ENCODE results near the gene BCAS1.

The BCAS1 gene

GRCh38 chr20:53940360-53940702, 130.1 kb downstream of the BCAS1 start:
- no peaks in the 10 kb centered on the region for H4K20me1 ChIP-seq (ENCODE audit: insufficient read depth, low read length)
- peaks cover 81% of the 10 kb centered on the region for H3K4me1 ChIP-seq (ENCODE audit: insufficient read depth, low read length, severe bottlenecking)
- TF ChIP-seq CTCF (IDR thresholded peaks at IDR 0.05; ENCODE audit: low read length), result no peak
- TF ChIP-seq EZH2 (IDR thresholded peaks at IDR 0.05; ENCODE audit: borderline replicate concordance, low read length), result no peak
- peak overlapping the region; percentile 99 for H3K27ac ChIP-seq (ENCODE audit: low read depth, low read length, poor library complexity, severe bottlenecking)
- no peaks in the 10 kb centered on the region for H3K9me3 ChIP-seq (ENCODE audit: low read length)
- H2AFZ ChIP-seq (ENCODE audit: low read length), result peak overlapping the region; percentile 12
- H3K36me3 ChIP-seq (ENCODE audit: insufficient read depth, low read length), result no peaks in the 10 kb centered on the region
- H3K27me3 ChIP-seq (ENCODE audit: insufficient read depth, low read length), result no peaks in the 10 kb centered on the region
- H3K9ac ChIP-seq (ENCODE audit: low read length), result peak overlapping the region; percentile 73
- H3K4me3 ChIP-seq (ENCODE audit: low read depth, low read length, poor library complexity, severe bottlenecking), result peak overlapping the region; percentile 47
- no peaks in the 10 kb centered on the region for H3K79me2 ChIP-seq (ENCODE audit: insufficient read depth, low read length)
- H3F3A ChIP-seq (ENCODE audit: insufficient read depth, low read length), result 0 out of 2 replicates have a peak, but pooled peaks cover 3% of the 10 kb centered on the region
- peak overlapping the region; percentile 78 for H3K4me2 ChIP-seq (ENCODE audit: low read length)
- no peaks in the 10 kb centered on the region for H3K9me2 ChIP-seq (ENCODE audit: low read depth, low read length)

DNA sequence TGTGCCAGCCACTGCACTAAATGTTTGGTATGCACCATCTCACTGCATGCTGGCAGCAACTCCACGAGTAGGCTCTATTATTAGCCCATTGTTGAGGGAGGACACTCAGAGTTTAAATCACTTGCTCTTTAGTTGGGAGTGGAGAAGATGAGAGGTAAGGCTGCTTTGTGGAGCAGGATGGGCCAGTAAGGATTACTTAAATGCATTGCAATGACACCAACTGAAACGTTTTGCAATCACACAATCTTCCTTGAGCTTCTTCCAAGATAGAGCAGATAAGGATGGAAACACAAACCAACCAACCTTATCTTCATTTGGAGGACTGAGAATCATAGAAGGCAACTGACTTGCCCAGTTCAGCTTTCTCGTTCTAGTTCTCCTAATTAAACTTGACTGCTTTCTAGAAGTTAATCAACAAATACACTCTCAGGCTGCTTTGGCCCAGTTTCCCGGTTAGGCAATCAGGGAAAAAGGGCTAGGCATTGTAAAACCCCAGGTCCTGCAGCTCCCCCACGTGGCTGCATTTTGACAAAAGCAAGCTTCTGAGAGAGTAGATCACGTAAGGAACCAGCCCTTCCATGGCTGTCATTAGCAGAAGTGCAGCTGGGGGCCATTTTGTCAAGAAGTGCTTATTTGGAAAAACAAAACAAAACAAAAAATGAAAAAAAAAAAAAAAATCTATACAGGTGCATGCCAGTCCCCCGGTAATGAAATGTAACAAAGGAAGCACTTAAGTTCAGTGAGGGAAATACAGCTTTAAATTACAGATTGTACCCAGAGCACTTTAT, 130.6 kb downstream of the BCAS1 start:
- H3K27me3 ChIP-seq (ENCODE audit: insufficient read depth, low read length), result no peaks in the 10 kb centered on the region
- peak overlapping the region; percentile 73 for H3K9ac ChIP-seq (ENCODE audit: low read length)
- H2AFZ ChIP-seq (ENCODE audit: low read length), result peak overlapping the region; percentile 12
- TF ChIP-seq EZH2 (IDR thresholded peaks at IDR 0.05; ENCODE audit: borderline replicate concordance, low read length), result no peak
- peak; percentile 96 for TF ChIP-seq CTCF (IDR thresholded peaks at IDR 0.05; ENCODE audit: low read length)
- peak overlapping the region; percentile 47 for H3K4me3 ChIP-seq (ENCODE audit: low read depth, low read length, poor library complexity, severe bottlenecking)
- peaks cover 86% of the 10 kb centered on the region for H3K4me1 ChIP-seq (ENCODE audit: insufficient read depth, low read length, severe bottlenecking)
- no peaks in the 10 kb centered on the region for H3K9me2 ChIP-seq (ENCODE audit: low read depth, low read length)
- no peaks in the 10 kb centered on the region for H3K36me3 ChIP-seq (ENCODE audit: insufficient read depth, low read length)
- H3K79me2 ChIP-seq (ENCODE audit: insufficient read depth, low read length), result no peaks in the 10 kb centered on the region
- peak overlapping the region; percentile 99 for H3K27ac ChIP-seq (ENCODE audit: low read depth, low read length, poor library complexity, severe bottlenecking)
- no peaks in the 10 kb centered on the region for H4K20me1 ChIP-seq (ENCODE audit: insufficient read depth, low read length)
- H3K9me3 ChIP-seq (ENCODE audit: low read length), result no peaks in the 10 kb centered on the region
- peak overlapping the region; percentile 78 for H3K4me2 ChIP-seq (ENCODE audit: low read length)
- peaks cover 8% of the 10 kb centered on the region; the same call in 1 of the 2 replicates for H3F3A ChIP-seq (ENCODE audit: insufficient read depth, low read length)

DNA sequence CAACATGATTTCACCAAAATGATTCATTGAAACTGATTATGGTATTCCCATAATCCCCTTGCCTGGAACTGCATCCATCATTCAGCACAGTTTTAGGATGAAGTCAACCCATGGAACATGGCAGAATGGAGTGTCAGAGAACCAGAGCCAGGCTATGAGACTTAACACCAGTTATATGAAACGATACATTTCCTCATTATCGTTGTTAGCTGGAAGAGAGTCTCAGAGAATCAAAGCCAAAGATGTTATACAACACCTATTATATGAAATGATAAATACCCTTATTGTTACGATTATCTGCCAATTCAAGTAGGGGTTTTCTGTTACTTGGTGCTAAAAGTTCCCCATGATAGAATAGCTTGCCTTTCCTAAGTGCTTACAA, 131.2 kb downstream of the BCAS1 start:
- Histone ChIP-seq H3K27ac (ENCODE audit: low read depth, low read length, poor library complexity, severe bottlenecking) (peak overlapping the region; percentile 99), H3F3A (ENCODE audit: insufficient read depth, low read length) (peaks cover 9% of the 10 kb centered on the region; the same call in 1 of the 2 replicates), H3K9ac (ENCODE audit: low read length) (peak overlapping the region; percentile 17; the same call in 1 of the 2 replicates), H2AFZ (ENCODE audit: low read length) (no peak overlapping the region), H3K4me1 (ENCODE audit: insufficient read depth, low read length, severe bottlenecking) (peaks cover 92% of the 10 kb centered on the region), H3K4me3 (ENCODE audit: low read depth, low read length, poor library complexity, severe bottlenecking) (no peak overlapping the region), H3K9me2 (ENCODE audit: low read depth, low read length) (no peaks in the 10 kb centered on the region), H3K27me3 (ENCODE audit: insufficient read depth, low read length) (no peaks in the 10 kb centered on the region), H3K9me3 (ENCODE audit: low read length) (no peaks in the 10 kb centered on the region), H4K20me1 (ENCODE audit: insufficient read depth, low read length) (no peaks in the 10 kb centered on the region), H3K4me2 (ENCODE audit: low read length) (no peak overlapping the region; the same call in 1 of the 2 replicates), H3K79me2 (ENCODE audit: insufficient read depth, low read length) (no peaks in the 10 kb centered on the region), H3K36me3 (ENCODE audit: insufficient read depth, low read length) (no peaks in the 10 kb centered on the region)
- no peak for TF ChIP-seq CTCF (IDR thresholded peaks at IDR 0.05; ENCODE audit: low read length)
- TF ChIP-seq EZH2 (IDR thresholded peaks at IDR 0.05; ENCODE audit: borderline replicate concordance, low read length), result no peak
